HG03139 (cell line): ENCODE results near the gene ERGIC2.
"Not testable (repeated sequence)": the region's sequence is repeated elsewhere in the genome, so short reads cannot be mapped to it uniquely, and the experiment has no call there.

ENCODE experiments used
- ATAC-seq: cut with Tn5 transposase; IDR thresholded peaks from one replicate; pipeline ENCODE4 v1.9.1; 2021; ENCODE audit not compliant: unreplicated experiment

ERGIC2 gene

GRCh38 chr12:29380536-29381523 lies at the start of gene ERGIC2:
Gene ERGIC2 (minus strand): TSS chr12:29381172. CDS start chr12:29371633, 9,539 bp downstream.
- ATAC-seq: peak; percentile 96

GRCh38 chr12:29430716-29431044 lies 49.7 kb upstream of the ERGIC2 start:
- no peak for ATAC-seq

- ATAC-seq: no peak
These were observed 49.2 kb upstream of the ERGIC2 start for GRCh38 chr12:29429999-29430715.

- no peak for ATAC-seq
These were observed 47.7 kb upstream of the ERGIC2 start for GRCh38 chr12:29428633-29429032.

- ATAC-seq: peak; percentile 99
These were observed 47.0 kb upstream of the ERGIC2 start for GRCh38 chr12:29427964-29428363.

- no peak for ATAC-seq
These were observed 45.5 kb upstream of the ERGIC2 start for GRCh38 chr12:29426498-29426897.

GRCh38 chr12:29425722-29426121 lies 44.8 kb upstream of the ERGIC2 start:
- no peak for ATAC-seq

- no peak for ATAC-seq
These were observed 35.8 kb upstream of the ERGIC2 start for GRCh38 chr12:29416748-29417147.

- ATAC-seq: no peak
These were observed 34.1 kb upstream of the ERGIC2 start for GRCh38 chr12:29415111-29415510.

GRCh38 chr12:29414368-29414767 lies 33.4 kb upstream of the ERGIC2 start:
- no peak for ATAC-seq

GRCh38 chr12:29405561-29405960 lies 24.6 kb upstream of the ERGIC2 start:
- ATAC-seq: no peak

- no peak for ATAC-seq
These were observed 23.0 kb upstream of the ERGIC2 start for GRCh38 chr12:29403991-29404390.

GRCh38 chr12:29402437-29402836 lies 21.5 kb upstream of the ERGIC2 start:
- ATAC-seq: no peak

- no peak for ATAC-seq
These were observed 17.5 kb upstream of the ERGIC2 start for GRCh38 chr12:29398495-29398894.

GRCh38 chr12:29396774-29397173 lies 15.8 kb upstream of the ERGIC2 start:
- ATAC-seq: no peak

GRCh38 chr12:29395356-29395755 lies 14.4 kb upstream of the ERGIC2 start:
- ATAC-seq: no peak

GRCh38 chr12:29390419-29390818 lies 9.4 kb upstream of the ERGIC2 start:
- not testable (repeated sequence) for ATAC-seq

GRCh38 chr12:29389295-29389919 lies 8.4 kb upstream of the ERGIC2 start:
- ATAC-seq: no peak

- not testable (repeated sequence) for ATAC-seq
These were observed 5.2 kb upstream of the ERGIC2 start for GRCh38 chr12:29386084-29386680.

GRCh38 chr12:29385194-29385593 lies 4.2 kb upstream of the ERGIC2 start:
- not testable (repeated sequence) for ATAC-seq

- no peak for ATAC-seq
These were observed 1.3 kb upstream of the ERGIC2 start for GRCh38 chr12:29382251-29382650.
